HG03060 (cell line): ENCODE results near the gene TEKT1.

Source experiments
- ATAC-seq: cut with Tn5 transposase; IDR thresholded peaks from one replicate; pipeline ENCODE4 v1.9.1; 2021; ENCODE audit warnings: low read depth, moderate number of reproducible peaks; ENCODE audit not compliant: unreplicated experiment

TEKT1 gene

DNA sequence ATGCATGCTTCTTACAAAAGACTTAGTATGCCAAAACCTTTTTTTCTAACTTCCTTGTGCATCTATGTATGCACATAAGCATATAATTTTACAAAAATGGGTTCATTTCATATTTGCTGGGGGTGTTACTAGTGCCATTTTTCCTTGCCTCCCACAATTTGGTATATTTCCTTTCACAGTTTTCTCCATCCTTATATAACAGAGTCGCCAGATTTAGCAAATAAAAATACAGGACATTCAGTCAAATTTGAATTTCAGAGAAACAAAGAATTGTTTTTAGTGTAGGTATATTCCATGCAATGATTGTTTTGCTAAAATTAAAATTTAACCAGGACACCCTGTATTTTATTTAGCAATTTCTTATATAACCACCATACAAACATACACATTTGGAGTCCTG lies 59.5 kb downstream of the TEKT1 start:
- ATAC-seq: no peak

DNA sequence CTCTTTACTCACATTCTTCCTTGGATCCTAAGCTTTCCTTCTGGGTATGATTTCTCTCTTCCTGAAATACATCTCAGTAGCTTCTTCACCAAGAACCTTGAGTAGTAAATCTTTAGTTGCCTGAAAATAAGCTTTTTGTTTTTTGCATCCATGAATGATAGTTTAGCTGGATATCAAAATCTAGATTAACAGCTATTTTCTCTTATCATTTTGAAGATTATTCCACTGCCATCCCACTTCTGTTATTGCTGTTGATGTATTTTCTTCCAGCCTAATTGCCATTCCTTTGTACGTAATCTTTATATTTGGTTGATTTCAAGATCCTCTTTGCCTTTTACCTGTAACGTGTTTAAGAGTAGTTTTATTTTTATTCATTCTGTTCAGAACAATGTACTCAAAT lies 63.1 kb downstream of the TEKT1 start:
- ATAC-seq: no peak

DNA sequence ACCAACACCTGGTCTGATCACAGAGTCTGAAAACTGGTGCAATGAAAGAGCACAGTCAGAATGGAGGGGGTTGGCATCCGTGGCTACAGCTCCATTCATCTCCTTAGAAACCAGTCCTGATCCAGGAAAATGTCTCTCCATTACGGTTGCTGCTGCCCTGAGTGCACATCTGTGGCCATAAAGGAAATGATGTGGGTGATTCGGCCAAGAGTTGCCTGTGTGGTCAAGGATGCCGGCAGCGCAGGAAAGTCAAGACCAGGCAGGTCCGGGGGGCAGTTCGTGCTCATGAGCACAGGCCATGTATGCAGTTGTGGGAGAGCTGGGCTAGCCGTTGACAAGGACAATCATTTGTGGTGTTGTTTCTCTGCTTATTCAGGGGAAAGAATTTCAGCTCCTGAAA lies 69.8 kb downstream of the TEKT1 start:
- no peak for ATAC-seq

DNA sequence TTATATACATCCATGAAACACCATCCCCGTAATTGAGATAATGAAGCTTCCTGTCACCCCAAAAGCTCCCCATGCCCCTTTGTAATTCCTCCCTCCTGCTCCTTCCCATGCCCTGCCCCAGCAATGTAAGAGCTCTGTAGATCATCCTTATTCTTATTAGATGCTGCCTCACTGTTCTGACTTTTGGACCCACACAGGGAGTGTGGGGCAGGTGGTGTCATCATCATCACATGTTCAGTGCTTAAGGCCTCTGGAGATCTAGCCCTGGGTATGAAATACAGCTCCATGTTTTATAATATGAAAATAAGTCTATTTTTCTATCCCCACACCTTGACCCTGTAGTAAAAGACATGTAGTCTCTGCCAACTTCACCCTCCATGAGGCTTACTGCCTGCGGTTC lies 73.8 kb downstream of the TEKT1 start:
- no peak for ATAC-seq

DNA sequence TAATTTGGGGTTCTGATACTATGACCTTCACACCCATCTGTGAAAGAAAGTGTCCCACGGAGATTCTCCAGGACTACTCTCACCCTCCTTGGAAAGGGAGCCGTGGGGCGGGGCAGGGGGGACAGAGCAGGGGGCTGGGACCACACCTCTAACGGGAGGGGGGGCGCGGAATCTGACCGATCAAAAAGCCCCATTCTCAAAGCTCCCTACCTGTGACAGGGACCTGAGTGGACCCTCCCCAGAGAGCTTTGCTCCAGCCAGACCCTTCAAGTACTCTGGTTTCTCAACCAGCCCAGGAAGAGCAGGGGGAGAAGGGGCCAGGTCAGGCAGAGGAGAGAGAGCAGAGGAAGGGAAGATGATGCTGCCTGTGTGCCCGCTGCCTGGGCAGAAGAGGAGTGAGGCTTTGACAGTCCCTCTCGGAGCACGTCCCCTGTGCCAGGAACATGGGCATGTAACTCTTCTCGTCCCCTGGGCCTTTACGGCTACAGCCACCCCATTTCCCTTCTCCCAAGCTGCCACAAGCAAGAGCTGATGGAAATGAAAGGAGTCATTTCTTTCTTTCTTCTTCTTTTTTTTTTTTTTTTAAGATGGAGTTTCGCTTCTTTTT lies 75.0 kb downstream of the TEKT1 start:
- ATAC-seq: no peak

DNA sequence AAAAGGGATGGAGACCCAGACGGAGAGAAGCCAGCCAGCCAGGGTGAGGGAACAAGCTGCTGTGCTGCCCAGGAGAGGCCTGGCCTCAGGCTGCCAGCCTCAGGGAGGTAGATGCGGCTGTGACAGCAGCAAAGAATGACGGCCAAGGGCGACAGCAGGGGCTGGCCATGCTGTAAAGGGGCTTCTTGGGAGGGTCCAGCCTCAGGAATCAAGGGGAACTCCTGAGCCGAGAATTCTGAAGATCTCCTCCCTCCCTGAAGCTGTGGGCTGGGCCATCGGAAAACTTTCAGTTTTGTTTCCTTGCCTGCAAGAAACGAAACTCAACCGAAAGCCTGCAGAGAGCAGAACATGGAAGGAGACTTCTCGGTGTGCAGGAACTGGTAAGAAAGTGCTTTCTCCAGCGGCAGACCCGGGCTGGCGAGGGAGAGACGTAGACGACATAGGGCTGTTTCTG lies 75.8 kb downstream of the TEKT1 start, which contains the start of gene XAF1:
Gene XAF1 (plus strand): TSS at position 316 of the 454 bp plus-strand sequence. CDS start 33 bp downstream, at position 349.
- ATAC-seq: no peak

DNA sequence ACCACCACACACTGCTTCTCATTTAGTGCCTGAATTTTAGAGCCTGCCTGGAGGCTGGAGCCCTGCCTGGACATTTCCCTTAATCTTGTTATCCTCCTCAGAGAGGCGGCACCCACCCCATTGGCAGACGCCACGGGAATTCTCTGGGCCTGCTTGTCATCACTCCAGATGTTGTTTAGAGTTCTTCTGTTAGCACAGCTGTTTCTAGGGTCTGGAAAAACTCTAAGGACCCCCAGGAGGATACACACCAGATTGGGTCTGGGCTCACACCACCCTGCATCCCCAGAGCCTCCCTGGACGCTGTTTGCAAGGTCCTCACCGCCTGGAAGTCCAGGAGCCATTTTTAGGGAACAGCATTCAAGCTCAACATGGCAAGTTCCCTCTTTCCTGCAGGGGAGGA lies 76.2 kb downstream of the TEKT1 start:
- ATAC-seq: no peak

DNA sequence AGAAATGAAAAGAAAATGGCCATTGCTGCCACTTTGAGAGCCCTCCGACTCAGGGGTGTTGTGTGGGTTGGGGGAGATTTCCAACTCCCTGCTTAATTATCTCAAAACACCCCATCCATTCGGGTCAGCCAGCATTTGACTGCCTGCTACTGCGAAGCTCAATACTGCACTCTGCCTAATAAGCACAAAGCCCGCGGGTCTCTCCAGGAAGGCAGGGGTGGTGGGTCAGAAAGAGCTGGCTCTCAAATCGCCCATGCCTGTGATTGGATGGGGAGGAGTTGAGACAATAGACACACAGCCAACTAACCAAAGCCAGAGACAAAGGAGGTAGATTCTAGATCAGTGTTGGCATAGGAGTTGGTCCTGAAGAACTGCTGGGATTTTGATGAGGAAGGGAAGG lies 78.0 kb downstream of the TEKT1 start:
- no peak for ATAC-seq

DNA sequence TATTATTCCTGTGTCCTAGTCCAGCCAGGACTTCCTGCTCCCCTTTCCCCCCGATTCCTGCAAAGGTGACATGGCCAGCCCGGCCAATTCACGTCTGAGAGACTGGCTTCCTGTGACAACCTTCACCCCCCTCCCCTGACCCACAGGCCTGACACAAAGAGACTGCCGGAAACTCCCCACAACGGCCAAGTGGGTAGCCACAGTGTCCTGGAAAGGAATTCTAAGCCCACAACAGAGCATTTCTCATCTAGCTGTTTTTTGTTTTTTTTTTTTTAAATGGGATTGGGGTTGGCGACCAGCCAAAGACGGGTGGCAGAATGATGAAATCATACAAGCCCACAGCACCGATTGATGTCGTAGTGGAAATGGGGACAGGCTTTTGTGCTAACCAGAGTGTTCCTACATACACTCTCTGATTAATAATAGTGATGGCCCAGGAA lies 78.5 kb downstream of the TEKT1 start:
- ATAC-seq: no peak

DNA sequence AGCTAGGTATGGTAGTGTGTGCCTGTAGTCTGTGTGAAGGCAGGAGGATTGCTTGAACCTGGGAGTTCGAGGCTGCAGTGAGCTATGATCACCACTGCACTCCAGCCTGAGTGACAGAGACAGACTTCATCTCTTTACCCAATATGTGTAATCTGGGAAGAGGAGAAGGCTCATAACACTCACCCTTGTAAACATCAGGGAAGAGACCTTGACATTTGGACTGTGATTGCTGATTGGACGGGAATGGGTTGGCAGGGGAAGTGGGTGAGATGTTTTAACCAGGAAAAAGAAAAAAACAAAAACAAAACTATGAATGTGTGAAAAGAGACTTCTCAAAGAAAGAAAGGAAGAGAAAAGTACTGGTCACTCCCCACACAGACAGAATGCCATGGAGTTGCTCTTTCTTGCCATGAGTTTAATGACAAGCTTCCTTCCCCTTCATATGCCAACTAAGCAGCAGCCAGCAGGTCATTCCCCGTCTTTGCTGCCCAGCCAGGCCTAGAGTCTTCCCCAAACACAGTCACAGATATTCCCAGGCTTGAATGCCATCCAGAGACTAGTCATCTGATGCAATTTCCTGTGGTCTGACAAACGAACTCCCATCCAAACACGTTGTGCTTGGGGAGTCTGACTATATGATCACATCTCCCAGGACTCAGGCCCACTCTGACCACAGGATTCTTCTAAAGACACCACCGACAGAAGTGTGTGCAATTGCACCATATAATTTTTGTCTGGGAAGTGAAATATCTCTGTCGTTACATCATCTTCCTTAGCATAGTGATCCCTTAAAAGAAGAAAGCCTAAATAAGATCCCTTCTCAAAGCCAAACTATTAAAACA lies 79.2 kb downstream of the TEKT1 start:
- no peak for ATAC-seq

DNA sequence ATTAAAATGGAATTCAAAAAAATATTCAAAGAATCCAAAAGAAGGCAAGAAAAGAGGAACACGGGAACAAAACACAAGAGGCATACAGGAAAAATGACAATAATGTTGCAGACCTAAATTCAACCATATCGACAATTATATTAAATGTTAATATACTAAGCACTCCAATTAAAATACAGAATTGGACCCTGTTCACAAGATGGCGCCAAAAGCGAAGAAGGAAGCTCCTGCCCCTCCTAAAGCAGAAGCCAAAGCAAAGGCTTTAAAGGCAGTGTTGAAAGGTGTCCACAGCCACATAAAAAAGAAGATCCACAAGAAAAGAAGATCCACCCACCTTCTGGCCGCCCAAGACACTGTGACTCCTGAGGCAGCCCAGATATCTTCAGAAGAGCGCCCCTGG lies 82.0 kb downstream of the TEKT1 start:
- ATAC-seq: no peak

DNA sequence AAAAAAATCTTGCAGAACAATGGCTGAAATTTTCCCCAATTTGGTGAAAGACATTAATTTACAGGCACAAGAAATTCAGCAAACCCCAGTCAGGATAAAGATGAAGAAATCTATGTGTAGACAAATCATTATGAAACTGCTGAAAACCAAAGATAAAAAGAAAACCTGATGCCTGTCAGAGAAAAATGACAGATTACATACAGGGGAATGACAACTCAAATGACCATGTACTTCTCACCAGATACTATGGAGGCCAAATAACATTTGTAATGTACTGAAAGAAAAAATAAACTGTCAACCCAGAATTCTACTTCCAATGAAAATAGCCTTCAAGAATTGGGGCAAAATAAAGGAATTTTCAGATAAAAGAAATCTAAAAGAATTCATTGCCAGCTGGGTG lies 82.9 kb downstream of the TEKT1 start:
- ATAC-seq: no peak
